Tibial nerve (tissue), 3 donors: ENCODE measurements around the gene ITPKC.

Experiments
- CTCF ChIP-seq, 5 experiments: fragments of 200-600 bp in 3 of 5; fragments of 450-650 bp in 2 of 5; sonication (generic) in 3 of 5; IDR thresholded peaks; one replicate each; pipeline ENCODE4 v1.5.1; 2016 to 2019; ENCODE audit warnings: antibody characterized with exemption in 5 of 5, mild to moderate bottlenecking in 3 of 5, moderate library complexity in 2 of 5
- POLR2A ChIP-seq, 2 donors: fragments of 450-650 bp; IDR thresholded peaks; one replicate each; pipeline ENCODE4 v1.6.1; 2017; ENCODE audit warnings: antibody characterized with exemption in 2 of 2, mild to moderate bottlenecking in 2 of 2, moderate library complexity in 2 of 2

DNA sequence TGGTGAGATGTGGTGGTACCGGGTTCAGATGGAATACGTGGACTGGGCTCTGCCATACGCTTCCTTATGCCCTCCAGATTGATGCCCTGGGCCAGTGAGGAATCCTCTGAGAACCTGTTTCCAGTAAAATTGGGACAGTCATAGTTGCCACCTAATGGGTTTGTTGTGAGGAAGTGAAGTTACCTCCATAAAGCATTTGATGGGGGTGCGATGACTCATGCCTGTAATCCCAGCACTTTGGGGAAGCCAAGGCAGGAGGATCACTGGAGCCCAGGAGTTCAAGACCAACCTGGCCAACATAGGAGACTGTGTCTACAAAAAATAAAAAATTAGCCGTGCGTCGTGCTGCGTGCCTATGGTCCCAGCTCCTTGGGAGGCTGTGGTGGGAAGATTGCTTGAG, 38.9 kb downstream of the ITPKC start:
- TF ChIP-seq POLR2A (IDR thresholded peaks at IDR 0.05) (no peak), CTCF (IDR thresholded peaks at IDR 0.05) (no peak)
